Activated CD4-positive, alpha-beta T cell treated with anti-CD3 and anti-CD28 coated beads, Interleukin-2, Interleukin-6, amounts not matched to agents 100 ng/mL and 50 ng/mL, durations not matched to agents 16 hours and 8 hours (primary cell): ENCODE results near the gene EXTL2.
A peak's percentile ranks its signal among the peaks of the same experiment; 100 is the strongest.
"Not testable (repeated sequence)": the region's sequence is repeated elsewhere in the genome, so short reads cannot be mapped to it uniquely, and the experiment has no call there.

Source experiments
- DNase-seq: peaks from one replicate; pipeline ENCODE4 v3.0.0-alpha.2; 2020

The EXTL2 gene, protein sequence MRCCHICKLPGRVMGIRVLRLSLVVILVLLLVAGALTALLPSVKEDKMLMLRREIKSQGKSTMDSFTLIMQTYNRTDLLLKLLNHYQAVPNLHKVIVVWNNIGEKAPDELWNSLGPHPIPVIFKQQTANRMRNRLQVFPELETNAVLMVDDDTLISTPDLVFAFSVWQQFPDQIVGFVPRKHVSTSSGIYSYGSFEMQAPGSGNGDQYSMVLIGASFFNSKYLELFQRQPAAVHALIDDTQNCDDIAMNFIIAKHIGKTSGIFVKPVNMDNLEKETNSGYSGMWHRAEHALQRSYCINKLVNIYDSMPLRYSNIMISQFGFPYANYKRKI

GRCh38 chr1:100894603-100895539, at the start of gene EXTL2:
TSS of gene EXTL2 (minus strand) at chr1:100894842. CDS start at chr1:100888757, 6,085 bp downstream.
- DNase-seq, result peak; percentile 66

GRCh38 chr1:100943533-100943932, 48.9 kb upstream of the EXTL2 start:
- DNase-seq, result no peak

DNA sequence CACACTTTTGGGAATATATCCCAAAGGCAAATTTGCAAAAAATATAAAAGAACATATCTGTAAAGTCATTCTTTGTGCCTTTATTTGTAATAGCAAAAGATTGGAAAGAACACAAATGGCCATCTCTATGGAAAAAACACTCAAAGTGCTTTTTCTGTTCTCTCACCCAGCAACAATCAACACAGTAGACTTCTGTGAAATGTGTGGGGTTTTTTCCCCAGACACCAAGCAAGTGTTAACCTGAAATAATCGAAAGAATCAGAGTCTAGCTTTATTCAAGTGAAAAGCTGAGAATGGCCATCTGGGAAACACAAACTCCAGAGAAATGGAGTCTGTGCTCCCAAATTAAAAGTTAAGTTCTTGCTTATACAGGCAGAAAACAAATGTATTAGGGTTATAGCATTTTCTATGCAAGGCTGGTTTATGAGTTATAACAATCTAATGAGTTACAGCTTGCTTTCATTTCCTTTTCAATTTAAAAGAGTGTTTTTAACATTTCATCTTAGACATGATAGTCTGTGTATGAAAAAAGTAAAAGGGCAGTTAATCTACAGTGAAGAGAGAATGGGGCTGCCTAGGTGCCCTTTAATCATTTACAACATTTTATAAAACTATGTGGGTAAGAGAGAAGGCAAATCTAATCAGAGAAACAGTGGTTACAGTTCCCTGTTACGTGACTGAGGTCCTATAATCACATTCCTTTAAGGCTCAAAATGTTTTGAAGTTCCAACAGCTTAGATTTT, 47.8 kb upstream of the EXTL2 start:
- DNase-seq, result no peak

DNA sequence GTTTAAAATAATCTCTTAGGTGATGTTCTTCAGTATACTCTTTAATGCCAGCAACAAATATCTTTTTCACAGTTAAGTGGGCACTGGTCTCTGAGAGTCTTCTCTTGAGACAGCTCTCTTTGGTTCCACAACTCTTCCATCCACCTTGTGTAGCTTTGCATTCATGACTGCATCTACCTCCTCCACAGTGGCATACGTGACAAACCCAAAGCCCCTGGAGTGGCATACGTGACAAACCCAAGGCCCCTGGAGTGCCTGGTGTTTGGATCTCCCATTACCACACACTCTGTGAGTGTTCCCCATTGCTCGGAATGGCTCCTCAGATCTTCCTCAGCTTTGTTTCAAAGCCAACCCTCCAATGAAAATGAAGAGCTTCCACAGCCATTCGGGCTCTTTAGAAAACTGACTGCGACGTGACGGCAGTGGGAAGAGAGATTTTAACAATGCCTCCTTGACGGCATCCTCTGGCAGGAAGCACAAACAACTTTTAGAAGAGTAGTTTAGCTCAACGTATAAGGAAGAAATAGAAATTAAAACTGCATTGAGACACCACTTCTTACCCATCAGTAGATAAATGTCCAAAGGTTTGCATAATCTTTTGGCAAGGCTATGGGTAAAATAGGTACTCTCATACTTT, 47.1 kb upstream of the EXTL2 start:
- DNase-seq, result no peak

- peak; percentile 85 for DNase-seq
These were observed 46.5 kb upstream of the EXTL2 start for GRCh38 chr1:100941098-100941527.

DNA sequence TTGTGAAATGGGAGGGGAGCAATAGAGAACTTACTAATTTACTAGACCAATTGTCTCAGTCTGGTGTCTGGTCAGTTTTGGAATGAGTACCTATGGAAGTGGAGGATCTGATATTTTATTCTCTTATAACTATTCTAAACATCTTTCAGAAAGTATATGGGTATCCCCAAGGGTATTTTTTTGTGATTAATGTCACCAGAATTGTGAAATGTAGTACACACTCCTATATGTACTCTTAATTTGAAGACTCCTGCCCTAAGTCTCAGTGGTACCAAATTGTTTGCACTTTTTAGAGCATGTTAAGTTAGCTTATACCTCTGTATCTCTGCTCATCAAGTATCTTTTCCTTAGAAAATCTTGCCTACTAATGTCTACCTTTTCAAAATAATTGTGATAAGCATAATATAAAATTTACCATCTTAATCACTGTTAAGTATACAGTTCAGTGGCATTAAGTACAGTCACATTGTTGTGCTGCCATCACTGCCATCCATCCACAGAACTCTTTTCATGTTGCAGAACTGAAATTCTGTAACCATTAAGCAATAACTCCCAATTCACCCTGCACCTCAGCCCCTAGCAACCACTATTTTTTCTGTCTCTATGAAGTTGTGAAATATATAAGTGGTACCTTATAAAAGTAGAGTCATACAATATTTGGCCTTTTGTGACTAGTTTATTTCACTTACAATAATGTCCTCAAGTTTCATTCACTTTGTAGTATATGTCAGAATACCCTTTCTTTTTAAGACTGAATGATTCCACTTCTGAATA, 41.7 kb upstream of the EXTL2 start:
- DNase-seq, result no peak

GRCh38 chr1:100933555-100933954, 38.9 kb upstream of the EXTL2 start:
- DNase-seq, result not testable (repeated sequence)

DNA sequence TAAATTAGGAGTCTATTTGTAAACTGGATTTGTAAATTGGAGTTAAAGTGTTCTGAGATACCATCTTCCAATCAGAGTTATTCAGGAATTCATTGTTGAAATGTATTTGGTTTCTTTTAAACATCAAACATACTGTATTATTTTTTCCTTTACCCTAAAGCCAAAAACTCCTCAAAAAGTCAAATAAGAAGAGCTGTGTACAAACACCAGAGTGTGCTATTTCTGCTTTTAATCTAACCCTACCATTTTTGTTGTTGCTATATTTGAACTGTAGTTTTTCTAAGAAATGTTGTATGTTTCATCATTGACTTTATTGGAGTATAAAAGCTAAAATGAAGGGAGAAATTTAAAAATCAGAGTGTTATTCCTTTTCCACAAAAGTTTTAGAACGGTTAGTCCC, 37.1 kb upstream of the EXTL2 start:
- no peak for DNase-seq

- no peak for DNase-seq
These were observed 35.9 kb upstream of the EXTL2 start for GRCh38 chr1:100930494-100930893.

- DNase-seq, result no peak
These were observed 33.5 kb upstream of the EXTL2 start for GRCh38 chr1:100928128-100928527.

DNA sequence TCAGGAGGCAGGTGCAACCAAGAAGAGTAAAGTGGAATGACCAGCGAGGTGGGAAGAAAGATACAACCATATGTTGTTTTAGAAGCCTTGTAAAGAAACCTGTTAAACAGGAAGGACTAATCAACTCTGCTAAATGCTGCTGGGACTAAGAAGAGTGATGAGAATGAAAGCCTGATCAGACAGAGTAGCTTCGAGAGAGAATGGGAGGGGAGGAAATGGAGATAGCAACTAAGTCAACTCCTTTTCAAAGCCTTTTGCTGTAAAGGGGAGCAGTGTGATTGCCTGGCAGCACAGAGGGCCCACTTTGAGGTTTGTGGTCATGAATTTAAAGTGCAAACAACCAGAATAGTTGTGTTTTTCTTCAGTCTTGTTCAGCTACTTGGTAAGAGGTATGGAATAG, 32.6 kb upstream of the EXTL2 start:
- peak; percentile 39 for DNase-seq

DNA sequence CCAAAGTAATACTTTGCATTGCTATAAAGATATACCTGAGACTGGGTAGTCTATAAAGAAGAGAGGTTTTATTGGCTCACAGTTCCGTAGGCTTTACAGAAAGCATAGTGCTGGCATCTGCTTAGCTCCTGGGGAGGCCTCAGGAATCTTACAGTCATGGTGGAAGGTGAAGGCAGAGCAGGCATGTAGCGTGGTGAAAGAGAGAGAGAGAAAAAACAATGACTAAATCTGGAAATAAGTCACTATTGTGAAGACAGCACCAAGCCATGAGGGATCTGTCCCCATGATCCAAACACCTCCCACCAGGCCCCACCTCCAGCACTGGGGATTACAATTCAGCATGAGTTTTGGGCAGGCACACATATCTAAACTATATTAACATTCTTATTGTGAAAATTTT, 31.6 kb upstream of the EXTL2 start:
- no peak for DNase-seq

DNA sequence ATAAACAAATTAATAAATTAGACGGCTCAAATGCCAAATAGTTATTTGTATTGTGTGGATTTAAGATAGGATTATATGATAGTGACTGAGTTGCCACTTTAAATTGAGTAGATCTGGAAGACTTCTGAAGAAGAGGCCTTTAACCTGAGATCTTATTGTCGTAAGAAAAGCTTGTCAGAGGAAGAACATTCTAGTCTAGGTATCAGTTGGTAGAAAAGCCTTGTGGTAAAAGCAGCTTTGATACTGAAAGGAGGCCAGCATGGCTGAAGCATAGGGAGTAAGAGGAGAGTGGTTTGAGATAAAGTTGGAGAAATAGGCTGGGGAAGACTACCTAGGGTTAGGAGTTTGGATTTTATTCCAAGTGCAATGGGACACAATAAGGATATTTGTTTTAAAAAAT, 30.3 kb upstream of the EXTL2 start:
- no peak for DNase-seq

DNA sequence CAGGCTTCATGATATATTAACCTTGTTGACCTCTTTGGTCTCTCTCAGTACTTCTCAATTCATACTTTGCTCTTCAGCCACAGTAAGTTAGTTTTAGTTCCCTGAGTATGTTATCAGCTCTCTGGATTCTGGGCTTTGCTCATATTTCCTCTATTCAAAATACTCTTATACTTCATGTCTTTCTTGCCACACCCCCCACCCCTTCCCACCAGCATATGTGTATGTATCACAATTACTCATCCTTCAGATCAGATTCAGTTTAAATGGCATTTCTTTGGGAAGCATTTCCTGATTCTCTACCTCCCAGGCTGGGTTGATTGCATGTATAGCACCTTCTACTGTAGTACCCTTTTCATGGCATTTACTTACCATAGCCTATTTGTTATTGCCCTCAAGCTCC, 29.6 kb upstream of the EXTL2 start:
- DNase-seq, result peak; percentile 13

- peak; percentile 62 for DNase-seq
These were observed 26.6 kb upstream of the EXTL2 start for GRCh38 chr1:100921110-100921706.

- no peak for DNase-seq
These were observed 17.4 kb upstream of the EXTL2 start for GRCh38 chr1:100912019-100912418.

- DNase-seq, result no peak
These were observed 14.4 kb upstream of the EXTL2 start for GRCh38 chr1:100909018-100909417.

DNA sequence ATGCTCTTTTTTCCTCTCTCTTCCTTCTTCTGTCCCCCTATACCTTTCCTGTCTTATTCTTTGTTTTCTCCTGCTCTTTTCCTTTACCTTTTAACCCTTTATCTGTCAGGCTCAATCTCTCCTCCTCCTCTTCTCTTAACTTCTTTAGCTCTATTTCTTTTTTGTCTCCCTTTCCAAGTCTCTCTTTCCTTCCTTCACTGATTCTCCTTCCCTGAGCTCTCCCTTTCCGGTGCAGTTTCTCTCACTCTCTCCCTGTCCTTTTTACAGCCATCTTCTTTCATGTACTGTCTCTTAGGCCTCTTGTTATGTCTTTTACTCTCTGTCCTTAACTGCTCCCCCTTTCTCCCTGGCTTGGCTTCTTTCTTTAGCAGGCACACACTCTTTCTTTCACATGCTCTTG, 13.2 kb upstream of the EXTL2 start:
- DNase-seq, result no peak

DNA sequence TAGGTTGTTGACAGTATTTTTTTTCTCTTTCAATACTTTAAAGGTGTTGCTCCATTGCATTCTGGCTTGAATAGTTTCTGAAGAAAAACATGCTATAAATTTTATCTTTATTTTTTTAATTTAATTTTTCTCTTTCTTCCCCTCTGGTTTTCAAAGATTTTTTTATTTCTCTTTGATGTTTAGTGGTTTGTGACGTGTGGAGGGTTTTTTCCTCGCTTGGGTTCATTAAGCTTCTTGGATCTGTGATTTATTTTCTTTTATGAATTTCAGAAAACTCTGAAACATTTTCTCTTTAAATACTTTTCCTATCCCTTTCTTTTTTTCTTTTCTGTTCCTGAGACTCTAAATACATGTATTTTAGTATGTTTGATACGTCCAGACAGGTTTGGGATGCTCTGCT, 10.5 kb upstream of the EXTL2 start:
- DNase-seq, result no peak

- DNase-seq, result no peak
These were observed 9.9 kb upstream of the EXTL2 start for GRCh38 chr1:100904528-100904927.

DNA sequence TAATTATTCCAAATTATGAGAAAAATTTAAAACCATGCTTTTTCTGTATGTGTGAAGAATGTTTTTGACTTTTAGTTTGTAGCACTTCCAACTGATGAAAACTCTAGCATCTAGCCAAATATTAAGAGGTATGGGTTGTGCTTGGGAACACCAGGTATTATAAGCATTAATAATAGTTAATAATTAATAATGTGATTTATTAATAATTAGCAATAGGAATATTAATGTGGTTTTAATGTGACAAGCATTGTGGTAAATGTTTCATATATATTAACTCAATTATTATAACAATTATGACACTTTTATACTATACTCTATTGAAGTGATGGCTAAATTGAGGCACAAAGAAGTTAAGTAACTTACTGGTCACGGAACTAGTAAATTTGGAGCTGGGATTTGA, 9.1 kb upstream of the EXTL2 start:
- no peak for DNase-seq

GRCh38 chr1:100902365-100902764, 7.7 kb upstream of the EXTL2 start:
- no peak for DNase-seq
